HEK293 (cell line): ENCODE data around the gene UBE2D2.
"Not testable (repeated sequence)": the region's sequence is repeated elsewhere in the genome, so short reads cannot be mapped to it uniquely, and the experiment has no call there.

Experiments
- ZNF121 ChIP-seq: fragments of 450-650 bp; formaldehyde crosslinking; IDR thresholded peaks from 2 replicates; pipeline ENCODE4 v1.5.1; 2016; ENCODE audit warnings: missing biosample characterization, missing genetic modification characterization
- ZNF184 ChIP-seq: fragments of 450-650 bp; IDR thresholded peaks from 2 replicates; pipeline ENCODE4 v1.5.1; 2018; ENCODE audit warnings: missing biosample characterization, mild to moderate bottlenecking, missing genetic modification characterization
- ZNF24 ChIP-seq: fragments of 450-650 bp; formaldehyde crosslinking; IDR thresholded peaks from 2 replicates; pipeline ENCODE4 v1.5.1; 2016; ENCODE audit warnings: missing biosample characterization, missing genetic modification characterization
- ZNF341 ChIP-seq: fragments of 450-650 bp; formaldehyde crosslinking; IDR thresholded peaks from 2 replicates; pipeline ENCODE4; 2016; ENCODE audit warnings: low read depth, missing biosample characterization, missing genetic modification characterization
- ZNF366 ChIP-seq: fragments of 450-650 bp; formaldehyde crosslinking; conservative IDR thresholded peaks from 2 replicates; pipeline ENCODE4 v1.5.1; 2016; ENCODE audit warnings: missing biosample characterization, missing genetic modification characterization
- ZNF600 ChIP-seq: fragments of 450-650 bp; formaldehyde crosslinking; IDR thresholded peaks from 2 replicates; pipeline ENCODE4 v1.5.1; 2016; ENCODE audit warnings: missing biosample characterization, missing genetic modification characterization
- ZNF610 ChIP-seq: fragments of 450-650 bp; formaldehyde crosslinking; IDR thresholded peaks from 2 replicates; pipeline ENCODE4 v1.5.1; 2016; ENCODE audit warnings: missing biosample characterization, missing genetic modification characterization, borderline replicate concordance
- ZNF776 ChIP-seq: fragments of 450-650 bp; formaldehyde crosslinking; IDR thresholded peaks from 2 replicates; pipeline ENCODE4 v1.5.0; 2017; ENCODE audit warnings: missing biosample characterization, missing genetic modification characterization, borderline replicate concordance
- TF ChIP-seq, protein P1 (sequence below): fragments of 450-650 bp; formaldehyde crosslinking; IDR thresholded peaks from 2 replicates; pipeline ENCODE4 v1.5.1; 2016; ENCODE audit warnings: missing biosample characterization, missing genetic modification characterization

DNA sequence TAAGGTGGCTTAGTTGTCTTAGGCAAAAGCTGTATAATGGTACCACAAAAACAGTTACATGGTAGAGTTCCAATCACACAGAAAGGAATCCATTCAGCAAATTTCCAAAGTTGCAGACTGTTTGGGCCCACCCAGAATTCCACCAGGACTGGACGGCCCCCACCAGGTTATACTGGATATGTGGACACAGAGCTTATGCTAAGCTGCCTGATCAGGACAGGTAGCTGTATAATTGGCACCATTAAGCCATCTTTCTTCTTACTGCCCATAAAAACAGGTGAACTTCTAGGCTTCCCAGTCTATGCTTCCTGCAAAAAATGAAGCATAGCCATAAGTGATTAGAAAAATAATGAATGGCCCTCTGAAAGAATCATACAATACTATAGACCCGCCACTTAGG is 31.1 kb upstream of the UBE2D2 start:
- TF ChIP-seq, protein P1, sequence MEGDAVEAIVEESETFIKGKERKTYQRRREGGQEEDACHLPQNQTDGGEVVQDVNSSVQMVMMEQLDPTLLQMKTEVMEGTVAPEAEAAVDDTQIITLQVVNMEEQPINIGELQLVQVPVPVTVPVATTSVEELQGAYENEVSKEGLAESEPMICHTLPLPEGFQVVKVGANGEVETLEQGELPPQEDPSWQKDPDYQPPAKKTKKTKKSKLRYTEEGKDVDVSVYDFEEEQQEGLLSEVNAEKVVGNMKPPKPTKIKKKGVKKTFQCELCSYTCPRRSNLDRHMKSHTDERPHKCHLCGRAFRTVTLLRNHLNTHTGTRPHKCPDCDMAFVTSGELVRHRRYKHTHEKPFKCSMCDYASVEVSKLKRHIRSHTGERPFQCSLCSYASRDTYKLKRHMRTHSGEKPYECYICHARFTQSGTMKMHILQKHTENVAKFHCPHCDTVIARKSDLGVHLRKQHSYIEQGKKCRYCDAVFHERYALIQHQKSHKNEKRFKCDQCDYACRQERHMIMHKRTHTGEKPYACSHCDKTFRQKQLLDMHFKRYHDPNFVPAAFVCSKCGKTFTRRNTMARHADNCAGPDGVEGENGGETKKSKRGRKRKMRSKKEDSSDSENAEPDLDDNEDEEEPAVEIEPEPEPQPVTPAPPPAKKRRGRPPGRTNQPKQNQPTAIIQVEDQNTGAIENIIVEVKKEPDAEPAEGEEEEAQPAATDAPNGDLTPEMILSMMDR = not testable (repeated sequence)
- TF ChIP-seq ZNF600 (tag by site-specific recombination); ZNF366 (tag by site-specific recombination); ZNF341; ZNF776 (tag by site-specific recombination); ZNF121 (tag by site-specific recombination); ZNF24; ZNF610 (tag by site-specific recombination); ZNF184: not testable (repeated sequence)
